Colonic mucosa (tissue), 4 donors: ENCODE data around the gene DGCR8. TPM values are rescaled to one million over a fixed set of nuclear protein-coding genes. Genes with fewer than 3 reads are reported as not detected.

Source experiments
- DNase-seq: peaks from one replicate; pipeline ENCODE4 v3.0.0-alpha.2; 2020
- H3K27ac ChIP-seq: fragments of 200-600 bp; one replicate; pipeline ENCODE4 v1.8.0; 2021
- H3K27me3 ChIP-seq: fragments of 200-600 bp; one replicate; pipeline ENCODE4 v1.8.0; 2021
- H3K36me3 ChIP-seq: fragments of 200-600 bp; one replicate; pipeline ENCODE4 v1.8.0; 2021
- H3K4me1 ChIP-seq: fragments of 200-600 bp; one replicate; pipeline ENCODE4 v1.8.0; 2021; ENCODE audit warnings: mild to moderate bottlenecking
- H3K4me3 ChIP-seq: fragments of 200-600 bp; one replicate; pipeline ENCODE4 v1.8.0; 2021
- H3K9ac ChIP-seq, 2 donors: one replicate each; pipeline ENCODE4 v1.7.0; 2013; ENCODE audit warnings: control low read depth in 2 of 2, low read depth in 2 of 2, low read length in 2 of 2
- H3K9me3 ChIP-seq: fragments of 200-600 bp; one replicate; pipeline ENCODE4 v1.8.0; 2021
- CTCF ChIP-seq: fragments of 200-600 bp; IDR thresholded peaks from one replicate; pipeline ENCODE4 v1.8.0; 2022; ENCODE audit warnings: antibody characterized with exemption, mild to moderate bottlenecking
- intact Hi-C: fragments of 100-400 bp; cut with DNase I; formaldehyde crosslinking; loops from one replicate; pipeline ENCODE4 v1.14.1; 2022
- total RNA-seq, 2 donors: library from RNA; stranded (reverse); fragmentation: NEBNext Ultra II Directional in 1 of 2; extraction: Animal tissue kit (Norgen Biotek cat#: 25700) in 1 of 2; gene quantifications; one replicate each; pipeline ENCODE4 v1.2.1, GENCODE V29; 2021
- donor health status: healthy.
- donor health status: DM: no; HTN: no; CAD: no.
- donor health status: DM: no; HTN: no; CAD: no.

The DGCR8 gene
- total RNA-seq, 2 donors from 2014 or later, result 21.1 to 52.7 TPM

- no peak for TF ChIP-seq CTCF
Observed at GRCh38 chr22:20116376-20116950, 36.4 kb downstream of the DGCR8 start.

GRCh38 chr22:20116951-20117632 lies 37.1 kb downstream of the DGCR8 start, which contains the start of gene TRMT2A:
Gene TRMT2A (minus strand): TSS chr22:20117226. CDS start chr22:20116906, 320 bp downstream.
- Histone ChIP-seq H3K9ac (peak within 1 kb of the TSS; percentile 79 to 89), H3K4me1 (peaks cover 7% of the 10 kb centered on the region), H3K27ac (peak within 1 kb of the TSS; percentile 74), H3K27me3 (no peaks in the 10 kb centered on the region), H3K4me3 (peak within 1 kb of the TSS; percentile 89), H3K36me3 (no peaks in the 10 kb centered on the region), H3K9me3 (no peaks in the 10 kb centered on the region)
- intact Hi-C loops, result loop anchor here (5.0 to 10.0 kb wide), 2 partner anchors 35 to 152 kb away; partner anchors contain the start of gene DGCR8
- no peak for TF ChIP-seq CTCF
- peak; percentile 97 for DNase-seq

More at GRCh38 chr22:20116376-20116950, 36.4 kb downstream of the DGCR8 start:
- H3K27me3 ChIP-seq, result no peaks in the 10 kb centered on the region
- no peaks in the 10 kb centered on the region for H3K36me3 ChIP-seq
- H3K27ac ChIP-seq, result peak overlapping the region; percentile 74
- H3K9ac ChIP-seq, result peak overlapping the region; percentile 79 to 89
- intact Hi-C loops, result loop anchor here (5.0 to 10.0 kb wide), 2 partner anchors 34 to 152 kb away; partner anchors contain the start of gene DGCR8
- DNase-seq, result no peak
- H3K9me3 ChIP-seq, result no peaks in the 10 kb centered on the region
- peak overlapping the region; percentile 89 for H3K4me3 ChIP-seq
- H3K4me1 ChIP-seq, result peaks cover 7% of the 10 kb centered on the region

GRCh38 chr22:20117633-20118299 lies 37.7 kb downstream of the DGCR8 start:
- intact Hi-C loops, result loop anchor here (5.0 to 10.0 kb wide), 2 partner anchors 35 to 153 kb away; partner anchors contain the start of gene DGCR8
- Histone ChIP-seq H3K36me3 (no peaks in the 10 kb centered on the region), H3K4me3 (peak overlapping the region; percentile 89), H3K9me3 (no peaks in the 10 kb centered on the region), H3K9ac (peak overlapping the region; percentile 67 to 78), H3K4me1 (peaks cover 7% of the 10 kb centered on the region), H3K27ac (peak overlapping the region; percentile 10), H3K27me3 (no peaks in the 10 kb centered on the region)
- TF ChIP-seq CTCF, result no peak
- no peak for DNase-seq

DNA sequence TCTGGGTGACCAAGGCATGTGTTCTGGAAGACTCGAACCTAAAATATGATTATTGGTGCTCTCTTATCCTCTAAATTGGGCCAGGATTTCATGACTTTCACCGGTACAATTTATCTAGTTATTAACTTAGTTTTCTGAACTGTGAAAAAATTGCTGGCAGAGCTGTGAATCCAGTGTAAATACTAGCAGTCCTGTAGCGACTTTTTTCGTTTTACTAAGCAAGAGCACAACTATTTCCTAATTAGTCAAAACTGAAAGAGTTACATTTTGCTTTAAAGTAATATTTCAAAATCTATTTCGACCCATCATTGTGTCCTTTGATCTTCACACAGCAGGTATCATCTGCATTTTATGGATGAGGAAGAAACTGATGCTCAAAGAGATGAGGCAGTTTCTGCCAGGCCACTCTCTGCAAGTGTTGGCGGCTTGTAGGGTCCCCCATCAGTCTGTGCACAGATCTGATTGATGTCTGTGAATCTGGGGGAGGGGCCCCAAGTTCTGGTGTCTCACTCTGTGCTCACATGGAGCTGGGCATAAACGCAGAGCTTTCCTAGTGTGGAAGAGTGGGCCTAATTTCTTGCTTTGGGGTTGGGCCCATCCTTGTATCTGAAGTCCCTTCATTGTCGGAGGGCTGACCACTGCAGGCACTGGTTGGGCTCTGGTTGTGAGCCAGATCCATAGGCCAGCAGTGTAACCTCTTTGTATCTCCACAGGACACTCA lies 38.4 kb downstream of the DGCR8 start:
- no peak for TF ChIP-seq CTCF
- peak overlapping the region; percentile 67 to 78 for H3K9ac ChIP-seq
- no peak overlapping the region for H3K27ac ChIP-seq
- H3K4me3 ChIP-seq, result peak overlapping the region; percentile 89
- H3K9me3 ChIP-seq, result no peaks in the 10 kb centered on the region
- DNase-seq, result no peak
- no peaks in the 10 kb centered on the region for H3K36me3 ChIP-seq
- peaks cover 7% of the 10 kb centered on the region for H3K4me1 ChIP-seq
- intact Hi-C loops, result loop anchor here (5.0 to 10.0 kb wide), 2 partner anchors 36 to 154 kb away; partner anchors contain the start of gene DGCR8
- no peaks in the 10 kb centered on the region for H3K27me3 ChIP-seq

DNA sequence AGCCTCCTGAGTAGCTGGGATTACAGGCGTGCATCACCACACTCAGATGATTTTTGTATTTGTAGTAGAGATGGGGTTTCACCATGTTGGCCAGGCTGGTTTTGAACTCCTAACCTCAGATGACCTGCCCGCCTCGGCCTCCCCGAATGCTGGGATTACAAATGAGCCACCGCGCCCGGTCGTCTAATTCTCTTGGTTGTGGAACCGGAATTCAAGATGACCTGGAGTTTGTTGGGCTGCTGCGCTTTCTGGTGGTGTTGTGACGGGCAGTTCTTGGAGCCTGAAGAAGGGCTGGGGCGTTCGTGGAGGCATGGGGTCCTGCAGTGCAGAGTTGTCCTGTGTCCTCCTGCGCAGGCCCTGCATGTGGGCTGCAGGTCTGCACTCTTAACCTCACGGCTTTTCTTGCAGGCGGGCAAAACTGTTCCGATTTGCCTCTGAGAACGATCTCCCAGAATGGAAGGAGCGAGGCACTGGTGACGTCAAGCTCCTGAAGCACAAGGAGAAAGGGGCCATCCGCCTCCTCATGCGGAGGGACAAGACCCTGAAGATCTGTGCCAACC lies 41.9 kb downstream of the DGCR8 start:
- Histone ChIP-seq H3K9me3 (no peaks in the 10 kb centered on the region), H3K4me3 (no peak overlapping the region), H3K9ac (no peak overlapping the region), H3K27ac (no peak overlapping the region), H3K36me3 (peaks cover 4% of the 10 kb centered on the region), H3K27me3 (no peaks in the 10 kb centered on the region), H3K4me1 (no peaks in the 10 kb centered on the region)
- intact Hi-C loops, result no loop called here
- no peak for TF ChIP-seq CTCF
- DNase-seq, result no peak
